NCI-H446 (cell line): ENCODE data around the gene ZNF536.
"Not testable (repeated sequence)": the region's sequence is repeated elsewhere in the genome, so short reads cannot be mapped to it uniquely, and the experiment has no call there.

Source experiments
- DNase-seq, 2 experiments: peaks; one replicate each; lab custom pipeline; 2025; lab: John Stamatoyannopoulos, UW

The ZNF536 gene

GRCh38 chr19:30446850-30447552, 74.8 kb downstream of the ZNF536 start:
- no peak for DNase-seq

- no peak for DNase-seq
Measured at GRCh38 chr19:30447553-30447870, 75.3 kb downstream of the ZNF536 start.

GRCh38 chr19:30448386-30449077, 76.3 kb downstream of the ZNF536 start:
- no peak for DNase-seq

GRCh38 chr19:30449078-30449590, 77.0 kb downstream of the ZNF536 start:
- no peak for DNase-seq

- no peak for DNase-seq
Measured at GRCh38 chr19:30449673-30450072, 77.5 kb downstream of the ZNF536 start.

- DNase-seq, result peak; percentile 52 to 78
Measured at GRCh38 chr19:30450100-30450499, 77.9 kb downstream of the ZNF536 start.

- no peak for DNase-seq
Measured at GRCh38 chr19:30450835-30451321, 78.7 kb downstream of the ZNF536 start.

GRCh38 chr19:30452931-30453330, 80.7 kb downstream of the ZNF536 start:
- DNase-seq, result no peak

GRCh38 chr19:30453743-30454142, 81.6 kb downstream of the ZNF536 start:
- DNase-seq, result no peak

- DNase-seq, result no peak
Measured at GRCh38 chr19:30455881-30456280, 83.7 kb downstream of the ZNF536 start.

GRCh38 chr19:30457484-30457883, 85.3 kb downstream of the ZNF536 start:
- no peak for DNase-seq

GRCh38 chr19:30459859-30460258, 87.7 kb downstream of the ZNF536 start:
- DNase-seq, result no peak

- DNase-seq, result no peak
Measured at GRCh38 chr19:30464162-30464561, 92.0 kb downstream of the ZNF536 start.

- not testable (repeated sequence) for DNase-seq
Measured at GRCh38 chr19:30466598-30466997, 94.4 kb downstream of the ZNF536 start.

- no peak for DNase-seq
Measured at GRCh38 chr19:30467239-30467638, 95.1 kb downstream of the ZNF536 start.

- no peak for DNase-seq
Measured at GRCh38 chr19:30469774-30470173, 97.6 kb downstream of the ZNF536 start.

GRCh38 chr19:30471441-30471840, 99.3 kb downstream of the ZNF536 start:
- DNase-seq, result no peak

GRCh38 chr19:30473334-30473867, 101.2 kb downstream of the ZNF536 start:
- DNase-seq, result no peak

GRCh38 chr19:30476997-30477396, 104.8 kb downstream of the ZNF536 start:
- DNase-seq, result no peak

- no peak for DNase-seq
Measured at GRCh38 chr19:30479231-30479630, 107.0 kb downstream of the ZNF536 start.

GRCh38 chr19:30480097-30480496, 107.9 kb downstream of the ZNF536 start:
- no peak for DNase-seq

GRCh38 chr19:30481063-30481462, 108.9 kb downstream of the ZNF536 start:
- DNase-seq, result no peak

GRCh38 chr19:30481823-30482222, 109.6 kb downstream of the ZNF536 start:
- no peak for DNase-seq
